Measurements from ENCODE around the gene LYPD4. TPM values are rescaled to one million over a fixed set of nuclear protein-coding genes. Genes with fewer than 3 reads are reported as not detected.

LYPD4 gene
- total RNA-seq, 1 donor from 2014 or later: not detected

DNA sequence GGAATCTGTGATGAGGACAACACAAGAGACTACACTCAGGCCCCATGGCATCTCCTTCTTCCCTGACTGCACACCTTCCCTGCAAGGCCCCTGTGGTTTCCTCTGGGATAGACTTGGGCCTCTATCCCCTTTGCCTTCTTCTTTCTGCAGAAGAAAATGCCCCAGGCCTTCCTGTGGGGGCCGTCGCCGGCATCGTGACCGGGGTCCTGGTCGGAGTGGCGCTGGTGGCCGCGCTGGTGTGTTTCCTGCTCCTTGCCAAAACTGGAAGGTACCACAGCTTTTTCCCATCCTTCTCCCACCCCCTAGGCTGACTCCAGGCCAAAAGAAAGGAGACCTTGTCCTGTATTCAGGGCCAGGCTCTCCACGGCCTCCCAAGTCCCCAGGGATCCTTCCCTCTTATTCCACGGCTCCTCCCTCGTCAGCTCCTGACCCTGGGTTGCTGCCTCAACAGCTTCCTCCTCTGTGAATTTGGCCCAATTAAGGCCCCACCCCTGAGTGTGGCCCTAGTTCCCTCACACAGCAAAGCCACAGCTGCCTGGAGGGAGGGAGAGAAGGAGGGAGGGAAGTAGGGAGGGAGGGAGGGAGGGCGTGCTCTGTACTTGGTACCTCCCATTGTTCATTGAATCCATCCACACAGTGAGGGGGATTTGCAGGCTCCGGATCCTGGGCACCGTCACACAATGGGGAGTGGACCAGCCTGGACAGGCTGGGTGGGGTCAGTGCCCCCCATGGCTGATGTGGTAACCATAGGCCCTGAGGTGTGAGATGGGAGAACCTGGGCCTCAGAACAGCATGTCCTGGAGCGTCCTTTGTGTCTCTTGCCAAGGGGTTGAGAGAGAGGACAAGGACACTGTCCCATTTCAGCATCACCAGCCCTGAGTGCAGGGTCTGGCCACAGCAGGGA lies 35.6 kb downstream of the LYPD4 start:
- peaks cover 15% of the 10 kb centered on the region for H3K27me3 Mint-ChIP-seq (ENCODE audit: insufficient read depth, low read depth)
- no peaks in the 10 kb centered on the region for H3K36me3 Mint-ChIP-seq
- H3K9me3 Mint-ChIP-seq: no peaks in the 10 kb centered on the region
- H3K4me3 ChIP-seq: no peak overlapping the region
- no peaks in the 10 kb centered on the region for H3F3A ChIP-seq (ENCODE audit: low read depth)
- H3K4me1 ChIP-seq: no peaks in the 10 kb centered on the region
- no peak overlapping the region for H3K27ac Mint-ChIP-seq
- TF ChIP-seq, protein P1, sequence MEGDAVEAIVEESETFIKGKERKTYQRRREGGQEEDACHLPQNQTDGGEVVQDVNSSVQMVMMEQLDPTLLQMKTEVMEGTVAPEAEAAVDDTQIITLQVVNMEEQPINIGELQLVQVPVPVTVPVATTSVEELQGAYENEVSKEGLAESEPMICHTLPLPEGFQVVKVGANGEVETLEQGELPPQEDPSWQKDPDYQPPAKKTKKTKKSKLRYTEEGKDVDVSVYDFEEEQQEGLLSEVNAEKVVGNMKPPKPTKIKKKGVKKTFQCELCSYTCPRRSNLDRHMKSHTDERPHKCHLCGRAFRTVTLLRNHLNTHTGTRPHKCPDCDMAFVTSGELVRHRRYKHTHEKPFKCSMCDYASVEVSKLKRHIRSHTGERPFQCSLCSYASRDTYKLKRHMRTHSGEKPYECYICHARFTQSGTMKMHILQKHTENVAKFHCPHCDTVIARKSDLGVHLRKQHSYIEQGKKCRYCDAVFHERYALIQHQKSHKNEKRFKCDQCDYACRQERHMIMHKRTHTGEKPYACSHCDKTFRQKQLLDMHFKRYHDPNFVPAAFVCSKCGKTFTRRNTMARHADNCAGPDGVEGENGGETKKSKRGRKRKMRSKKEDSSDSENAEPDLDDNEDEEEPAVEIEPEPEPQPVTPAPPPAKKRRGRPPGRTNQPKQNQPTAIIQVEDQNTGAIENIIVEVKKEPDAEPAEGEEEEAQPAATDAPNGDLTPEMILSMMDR (IDR thresholded peaks at IDR 0.05): no peak
- DNase-seq (ENCODE audit: low spot score): no peak
- H3K27ac ChIP-seq: no peak overlapping the region
- no peaks in the 10 kb centered on the region for H3K9me3 ChIP-seq (ENCODE audit: low read depth)
- H3K4me2 ChIP-seq: no peak overlapping the region
- no peaks in the 10 kb centered on the region for H3K4me1 Mint-ChIP-seq
- no peaks in the 10 kb centered on the region for H3K79me2 ChIP-seq (ENCODE audit: low read depth)
- H3K36me3 ChIP-seq: no peaks in the 10 kb centered on the region
- H3K9ac ChIP-seq: no peak overlapping the region
- no peak overlapping the region for H3K4me3 Mint-ChIP-seq
- no peaks in the 10 kb centered on the region for H3K27me3 ChIP-seq
- no peaks in the 10 kb centered on the region for H4K20me1 ChIP-seq (ENCODE audit: low read depth)
- no peak overlapping the region for H2AFZ ChIP-seq (replicated peaks)

DNA sequence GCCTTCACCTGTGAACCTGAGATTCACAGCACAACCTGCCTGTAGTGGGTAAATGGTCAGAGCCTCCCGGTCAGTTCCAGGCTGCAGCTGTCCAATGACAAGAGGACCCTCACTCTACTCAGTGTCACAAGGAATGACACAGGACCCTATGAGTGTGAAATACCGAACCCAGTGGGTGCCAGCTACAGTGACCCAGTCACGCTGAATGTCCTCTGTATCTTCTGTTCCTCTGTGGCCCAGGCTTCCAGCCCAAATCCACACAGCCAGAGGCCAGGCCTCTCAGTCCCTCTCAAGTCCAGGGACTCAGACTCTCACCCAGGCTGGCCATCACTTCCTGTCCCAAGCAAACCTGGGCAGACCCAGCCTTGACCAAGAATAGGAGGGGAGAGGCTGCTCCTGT lies 37.3 kb downstream of the LYPD4 start:
- Mint-ChIP-seq H3K36me3 (no peaks in the 10 kb centered on the region), H3K4me1 (peaks cover 6% of the 10 kb centered on the region), H3K9me3 (no peaks in the 10 kb centered on the region), H3K27me3 (ENCODE audit: insufficient read depth, low read depth) (peaks cover 12% of the 10 kb centered on the region), H3K4me3 (no peak overlapping the region), H3K27ac (no peak overlapping the region)
- Histone ChIP-seq H3K36me3 (no peaks in the 10 kb centered on the region), H3K27ac (no peak overlapping the region), H3K4me2 (no peak overlapping the region), H3K4me1 (no peaks in the 10 kb centered on the region), H3K4me3 (no peak overlapping the region), H3K9ac (no peak overlapping the region), H4K20me1 (ENCODE audit: low read depth) (no peaks in the 10 kb centered on the region), H3K79me2 (ENCODE audit: low read depth) (no peaks in the 10 kb centered on the region), H2AFZ (replicated peaks) (no peak overlapping the region), H3F3A (ENCODE audit: low read depth) (peaks cover 6% of the 10 kb centered on the region), H3K27me3 (no peaks in the 10 kb centered on the region), H3K9me3 (ENCODE audit: low read depth) (no peaks in the 10 kb centered on the region)
- TF ChIP-seq EZH2 (IDR thresholded peaks at IDR 0.05) (no peak), EZH2phosphoT487 (IDR thresholded peaks at IDR 0.05) (no peak)
- TF ChIP-seq, protein P1 (IDR thresholded peaks at IDR 0.05): no peak
- DNase-seq (ENCODE audit: low spot score): no peak

DNA sequence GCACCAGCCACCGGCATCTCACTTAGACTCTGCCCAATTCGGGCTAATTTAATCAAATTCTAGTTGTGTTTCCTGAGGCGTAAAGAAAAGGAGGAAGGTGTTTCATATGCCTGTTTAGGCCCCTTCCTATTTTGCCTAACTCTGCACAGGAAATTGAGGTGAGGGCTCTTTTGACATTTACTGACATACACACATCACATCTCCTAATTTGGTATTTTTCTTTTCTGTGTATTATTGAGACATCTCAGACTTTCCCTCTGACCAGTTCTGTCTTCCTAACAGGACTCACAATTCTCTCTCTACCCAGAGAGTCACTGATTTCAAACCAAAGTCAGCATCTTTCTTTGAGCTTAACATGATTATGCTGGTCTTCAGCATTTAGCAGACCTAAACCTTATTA lies 40.1 kb downstream of the LYPD4 start:
- DNase-seq (ENCODE audit: low spot score): no peak
- peaks cover 11% of the 10 kb centered on the region for H3K27me3 Mint-ChIP-seq (ENCODE audit: insufficient read depth, low read depth)

More for the DNA sequence above, 40.1 kb downstream of the LYPD4 start:
- TF ChIP-seq EZH2phosphoT487 (IDR thresholded peaks at IDR 0.05) (no peak), EZH2 (IDR thresholded peaks at IDR 0.05) (no peak)
- TF ChIP-seq, protein P1 (IDR thresholded peaks at IDR 0.05): no peak
- Mint-ChIP-seq H3K4me1 (peaks cover 8% of the 10 kb centered on the region), H3K27ac (no peak overlapping the region), H3K36me3 (no peaks in the 10 kb centered on the region), H3K9me3 (no peaks in the 10 kb centered on the region), H3K4me3 (no peak overlapping the region)
- Histone ChIP-seq H3K27ac (no peak overlapping the region), H3K4me2 (no peak overlapping the region), H2AFZ (replicated peaks) (no peak overlapping the region), H3K9me3 (ENCODE audit: low read depth) (no peaks in the 10 kb centered on the region), H3K27me3 (no peaks in the 10 kb centered on the region), H3K4me1 (no peaks in the 10 kb centered on the region), H3K79me2 (ENCODE audit: low read depth) (no peaks in the 10 kb centered on the region), H3F3A (ENCODE audit: low read depth) (peaks cover 6% of the 10 kb centered on the region), H3K36me3 (no peaks in the 10 kb centered on the region), H3K4me3 (no peak overlapping the region), H4K20me1 (ENCODE audit: low read depth) (no peaks in the 10 kb centered on the region), H3K9ac (no peak overlapping the region)
